DOHH2 (cell line): Measurements from ENCODE around the gene C9orf43.

Experiments
- H3F3A ChIP-seq: fragments of 200-600 bp; sonication (generic), shearing (Covaris generic); 2 replicates; pipeline ENCODE4 v1.6.0; 2016; ENCODE audit warnings: antibody characterized with exemption, mild to moderate bottlenecking; ENCODE audit not compliant: control insufficient read depth, insufficient read depth
- H3K27ac ChIP-seq: fragments of 200-600 bp; sonication (generic); 2 replicates; pipeline ENCODE4 v1.5.1; 2014; ENCODE audit warnings: low read depth, mild to moderate bottlenecking, low read length, moderate library complexity
- H3K27me3 ChIP-seq: fragments of 200-600 bp; sonication (generic); 2 replicates; pipeline ENCODE4 v1.6.1; 2014; ENCODE audit warnings: mild to moderate bottlenecking, low read length, mixed read lengths; ENCODE audit not compliant: control insufficient read depth
- H3K36me3 ChIP-seq: fragments of 200-600 bp; sonication (generic); 2 replicates; pipeline ENCODE4 v1.6.1; 2014; ENCODE audit warnings: mild to moderate bottlenecking, low read length, moderate library complexity, mixed read lengths; ENCODE audit not compliant: control insufficient read depth
- H3K4me1 ChIP-seq: fragments of 200-600 bp; sonication (generic); 2 replicates; pipeline ENCODE4 v1.6.1; 2014; ENCODE audit warnings: mild to moderate bottlenecking, low read length, mixed read lengths; ENCODE audit not compliant: control insufficient read depth
- H3K4me2 ChIP-seq: fragments of 200-600 bp; sonication (generic); 2 replicates; pipeline ENCODE4 v1.6.0; 2014; ENCODE audit warnings: mild to moderate bottlenecking, low read length, moderate library complexity
- H3K4me3 ChIP-seq: fragments of 200-600 bp; sonication (generic); 2 replicates; pipeline ENCODE4 v1.5.1; 2014; ENCODE audit warnings: mild to moderate bottlenecking, low read length, mixed read lengths
- H3K79me2 ChIP-seq: fragments of 200-600 bp; sonication (generic); 2 replicates; pipeline ENCODE4 v1.6.1; 2014; ENCODE audit warnings: mild to moderate bottlenecking, low read length, mixed read lengths; ENCODE audit not compliant: control insufficient read depth
- H3K9me2 ChIP-seq: fragments of 200-600 bp; sonication (generic); replicated peaks from 2 replicates; pipeline ENCODE4 v1.6.1; 2014; ENCODE audit warnings: mild to moderate bottlenecking, low read length, mixed read lengths; ENCODE audit not compliant: control insufficient read depth
- H3K9me3 ChIP-seq: fragments of 200-600 bp; sonication (generic); 2 replicates; pipeline ENCODE4 v1.6.1; 2014; ENCODE audit warnings: antibody characterized with exemption, low read length, mixed read lengths; ENCODE audit not compliant: control insufficient read depth, insufficient read depth
- H4K20me1 ChIP-seq: fragments of 200-600 bp; sonication (generic); 2 replicates; pipeline ENCODE4 v1.6.0; 2014; ENCODE audit warnings: low read depth, mild to moderate bottlenecking, antibody characterized with exemption, low read length, moderate library complexity; ENCODE audit not compliant: control insufficient read depth, insufficient read depth
- EZH2phosphoT487 ChIP-seq: fragments of 200-600 bp; sonication (generic); IDR thresholded peaks from 2 replicates; pipeline ENCODE4 v1.6.1; 2017; ENCODE audit warnings: borderline replicate concordance, mild to moderate bottlenecking, antibody characterized with exemption, low read length, moderate library complexity, mixed read lengths
- TF ChIP-seq, protein P1 (sequence below): fragments of 200-600 bp; sonication (generic); IDR thresholded peaks from one replicate; pipeline ENCODE4 v1.5.1; 2014; ENCODE audit warnings: antibody characterized with exemption, mild to moderate bottlenecking, low read depth, low read length; ENCODE audit not compliant: poor library complexity, severe bottlenecking

Gene C9orf43

DNA sequence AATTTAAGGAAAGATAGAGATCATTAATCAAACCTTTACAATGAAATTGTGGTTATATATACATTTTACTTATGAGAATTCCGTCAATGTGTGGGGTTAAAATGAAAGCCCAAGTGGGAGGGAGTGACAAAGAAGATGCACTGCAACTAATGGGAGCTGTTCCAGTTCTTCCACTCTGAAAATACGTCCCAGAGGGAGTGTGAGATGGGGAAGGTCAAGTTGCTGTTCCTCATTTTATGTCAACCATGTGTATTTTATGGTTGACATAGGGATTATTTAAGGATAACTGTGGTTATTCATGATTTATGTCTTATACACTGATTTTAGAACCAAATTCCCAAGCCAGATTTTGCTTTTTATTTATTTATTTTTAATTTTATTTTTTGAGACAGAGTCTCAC lies 38.8 kb downstream of the C9orf43 start:
- Histone ChIP-seq H3K27ac (no peak overlapping the region), H3K4me1 (no peaks in the 10 kb centered on the region), H3K79me2 (no peaks in the 10 kb centered on the region), H3K36me3 (no peaks in the 10 kb centered on the region), H4K20me1 (no peaks in the 10 kb centered on the region), H3F3A (0 out of 2 replicates have a peak, but pooled peaks cover 3% of the 10 kb centered on the region), H3K9me3 (no peaks in the 10 kb centered on the region), H3K4me3 (no peak overlapping the region), H3K9me2 (no peaks in the 10 kb centered on the region), H3K4me2 (no peak overlapping the region), H3K27me3 (no peaks in the 10 kb centered on the region)
- no peak for TF ChIP-seq EZH2phosphoT487
- TF ChIP-seq, protein P1, sequence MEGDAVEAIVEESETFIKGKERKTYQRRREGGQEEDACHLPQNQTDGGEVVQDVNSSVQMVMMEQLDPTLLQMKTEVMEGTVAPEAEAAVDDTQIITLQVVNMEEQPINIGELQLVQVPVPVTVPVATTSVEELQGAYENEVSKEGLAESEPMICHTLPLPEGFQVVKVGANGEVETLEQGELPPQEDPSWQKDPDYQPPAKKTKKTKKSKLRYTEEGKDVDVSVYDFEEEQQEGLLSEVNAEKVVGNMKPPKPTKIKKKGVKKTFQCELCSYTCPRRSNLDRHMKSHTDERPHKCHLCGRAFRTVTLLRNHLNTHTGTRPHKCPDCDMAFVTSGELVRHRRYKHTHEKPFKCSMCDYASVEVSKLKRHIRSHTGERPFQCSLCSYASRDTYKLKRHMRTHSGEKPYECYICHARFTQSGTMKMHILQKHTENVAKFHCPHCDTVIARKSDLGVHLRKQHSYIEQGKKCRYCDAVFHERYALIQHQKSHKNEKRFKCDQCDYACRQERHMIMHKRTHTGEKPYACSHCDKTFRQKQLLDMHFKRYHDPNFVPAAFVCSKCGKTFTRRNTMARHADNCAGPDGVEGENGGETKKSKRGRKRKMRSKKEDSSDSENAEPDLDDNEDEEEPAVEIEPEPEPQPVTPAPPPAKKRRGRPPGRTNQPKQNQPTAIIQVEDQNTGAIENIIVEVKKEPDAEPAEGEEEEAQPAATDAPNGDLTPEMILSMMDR, result no peak

DNA sequence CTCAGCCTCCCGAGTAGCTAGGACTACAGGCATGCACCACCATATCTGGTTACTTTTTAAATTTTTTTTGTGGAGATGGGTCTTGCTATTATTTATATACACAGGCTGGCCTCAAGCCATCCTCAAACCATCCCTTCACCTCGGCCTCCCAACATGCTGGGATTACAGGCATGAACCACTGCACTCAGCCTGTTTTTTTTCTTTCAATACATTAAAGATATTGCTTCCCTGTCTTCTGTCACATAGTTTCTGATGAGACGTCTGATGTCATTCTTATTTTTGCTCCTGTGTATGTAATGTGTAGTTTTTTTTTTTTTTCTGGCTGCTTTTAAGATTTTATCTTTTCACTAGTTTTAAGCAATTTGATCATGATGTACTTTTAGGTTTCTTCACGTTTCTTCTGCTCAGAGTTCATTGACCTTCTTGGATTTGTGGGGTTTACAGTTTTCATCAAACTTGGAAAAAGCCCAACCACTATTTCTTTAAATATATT lies 41.6 kb downstream of the C9orf43 start:
- Histone ChIP-seq H3K9me2 (no peaks in the 10 kb centered on the region), H3K9me3 (no peaks in the 10 kb centered on the region), H3K4me2 (no peak overlapping the region), H3K27ac (no peak overlapping the region), H3F3A (0 out of 2 replicates have a peak, but pooled peaks cover 3% of the 10 kb centered on the region), H4K20me1 (no peaks in the 10 kb centered on the region), H3K79me2 (no peaks in the 10 kb centered on the region), H3K36me3 (no peaks in the 10 kb centered on the region), H3K27me3 (no peaks in the 10 kb centered on the region), H3K4me1 (no peaks in the 10 kb centered on the region), H3K4me3 (no peak overlapping the region)
- TF ChIP-seq EZH2phosphoT487, result no peak
- TF ChIP-seq, protein P1, result no peak

DNA sequence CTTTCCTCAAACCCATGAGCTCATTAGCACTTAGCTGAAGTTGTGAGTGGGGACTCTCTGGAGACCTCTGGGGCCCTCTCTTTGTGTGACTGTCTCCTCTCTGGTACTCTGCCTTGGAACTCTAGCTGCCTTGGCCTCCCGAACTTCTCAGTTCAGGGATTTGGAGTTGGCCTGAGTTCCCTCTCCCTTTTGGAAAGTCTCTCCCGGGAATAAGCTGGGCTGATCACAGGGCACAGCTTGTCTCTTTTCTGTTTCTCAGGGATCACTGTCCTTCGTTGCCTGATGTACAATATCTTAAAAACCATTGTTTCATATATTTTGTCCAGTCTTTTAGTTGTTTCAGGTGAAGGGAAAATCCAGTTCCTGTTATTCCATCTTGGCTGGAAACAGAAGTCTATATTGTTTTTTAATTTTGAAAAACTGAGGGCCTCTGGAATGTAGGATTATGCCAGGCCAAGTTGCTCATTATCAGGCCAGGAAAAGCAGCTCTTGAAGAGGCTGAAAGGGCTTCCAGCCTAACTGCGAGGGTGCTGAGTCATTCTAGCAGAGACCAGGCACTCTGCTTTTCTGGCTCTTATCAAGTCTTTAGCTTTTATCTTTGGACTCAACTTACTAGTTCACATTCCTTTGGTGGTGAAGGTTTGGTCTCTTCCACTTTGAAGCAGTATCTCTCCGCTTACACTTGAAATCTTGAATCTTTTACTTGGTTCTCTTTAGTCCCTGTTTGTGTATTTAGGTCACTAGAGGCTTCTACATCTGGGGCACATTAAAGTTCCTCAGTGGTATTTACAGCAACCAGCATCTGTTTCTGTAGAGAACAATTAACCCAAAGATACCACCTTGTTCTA lies 44.6 kb downstream of the C9orf43 start:
- H3K9me2 ChIP-seq, result no peaks in the 10 kb centered on the region
- no peaks in the 10 kb centered on the region for H3K9me3 ChIP-seq
- H3K4me2 ChIP-seq, result no peak overlapping the region
- no peaks in the 10 kb centered on the region for H3K4me1 ChIP-seq
- no peaks in the 10 kb centered on the region for H3K36me3 ChIP-seq
- no peaks in the 10 kb centered on the region for H3K79me2 ChIP-seq
- no peak overlapping the region for H3K4me3 ChIP-seq
- no peak overlapping the region for H3K27ac ChIP-seq
- H4K20me1 ChIP-seq, result no peaks in the 10 kb centered on the region
- TF ChIP-seq EZH2phosphoT487, result no peak
- TF ChIP-seq, protein P1, result no peak
- H3K27me3 ChIP-seq, result no peaks in the 10 kb centered on the region
- H3F3A ChIP-seq, result 0 out of 2 replicates have a peak, but pooled peaks cover 3% of the 10 kb centered on the region
